Subcutaneous abdominal adipose tissue (tissue), 5 donors: ENCODE data around the gene FOXL1.

Experiments
- H3K27ac ChIP-seq: one replicate; pipeline ENCODE4 v1.7.0; 2013; ENCODE audit warnings: low read depth, mild to moderate bottlenecking, inconsistent platforms, low read length, moderate library complexity
- H3K27me3 ChIP-seq, 5 donors: one replicate each; pipeline ENCODE4 v1.7.0; 2013; ENCODE audit warnings: low read length in 5 of 5, inconsistent platforms in 1 of 5; ENCODE audit not compliant: control insufficient read depth in 5 of 5, insufficient read depth in 4 of 5
- H3K36me3 ChIP-seq, 5 donors: one replicate each; pipeline ENCODE4 v1.7.0; 2013; ENCODE audit warnings: low read length in 5 of 5; ENCODE audit not compliant: control insufficient read depth in 5 of 5, insufficient read depth in 5 of 5
- H3K4me1 ChIP-seq, 5 donors: one replicate each; pipeline ENCODE4 v1.7.0; 2013; ENCODE audit warnings: low read length in 5 of 5, mild to moderate bottlenecking in 3 of 5, moderate library complexity in 1 of 5; ENCODE audit not compliant: control insufficient read depth in 5 of 5, insufficient read depth in 5 of 5
- H3K4me3 ChIP-seq, 5 donors: one replicate each; pipeline ENCODE4 v1.7.0; 2013; ENCODE audit warnings: low read length in 5 of 5, low read depth in 1 of 5
- H3K9ac ChIP-seq, 5 donors: one replicate each; pipeline ENCODE4 v1.7.0; 2013; ENCODE audit warnings: low read length in 5 of 5, mild to moderate bottlenecking in 4 of 5, moderate library complexity in 3 of 5
- H3K9me3 ChIP-seq, 5 donors: one replicate each; pipeline ENCODE4 v1.7.0; 2013; ENCODE audit warnings: low read length in 5 of 5; ENCODE audit not compliant: control insufficient read depth in 5 of 5
- donor health status: healthy.
- donor health status: healthy.
- donor health status: healthy.
- donor health status: healthy.
- donor health status: healthy.

FOXL1 gene

DNA sequence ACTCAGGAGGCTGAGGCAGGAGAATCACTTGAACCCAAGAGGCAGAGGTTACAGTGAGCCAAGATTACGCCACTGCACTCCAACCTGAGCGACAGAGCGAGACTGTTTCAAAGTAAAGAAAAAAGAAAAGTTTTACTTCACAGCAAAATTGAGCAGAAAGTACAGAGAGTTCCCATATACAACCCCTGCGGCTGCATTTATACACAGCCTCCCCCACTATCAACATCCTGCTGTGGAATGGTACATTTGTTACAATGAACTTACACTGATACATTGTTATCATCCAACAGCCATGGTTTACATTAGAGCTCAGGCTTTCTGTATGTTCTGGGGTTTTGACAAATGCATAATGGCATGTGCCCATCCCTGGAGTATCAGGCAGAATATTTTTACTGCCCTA is 20.8 kb upstream of the FOXL1 start:
- Histone ChIP-seq H3K9ac (no peak overlapping the region), H3K27ac (no peak overlapping the region), H3K4me1 (peaks cover 0 to 19% (median 17%) of the 10 kb centered on the region in 5 donors), H3K27me3 (peaks cover 4 to 19% (median 11%) of the 10 kb centered on the region in 5 donors), H3K4me3 (no peak overlapping the region), H3K9me3 (no peaks in the 10 kb centered on the region), H3K36me3 (peaks cover 0 to 3% (median 0%) of the 10 kb centered on the region in 5 donors)

DNA sequence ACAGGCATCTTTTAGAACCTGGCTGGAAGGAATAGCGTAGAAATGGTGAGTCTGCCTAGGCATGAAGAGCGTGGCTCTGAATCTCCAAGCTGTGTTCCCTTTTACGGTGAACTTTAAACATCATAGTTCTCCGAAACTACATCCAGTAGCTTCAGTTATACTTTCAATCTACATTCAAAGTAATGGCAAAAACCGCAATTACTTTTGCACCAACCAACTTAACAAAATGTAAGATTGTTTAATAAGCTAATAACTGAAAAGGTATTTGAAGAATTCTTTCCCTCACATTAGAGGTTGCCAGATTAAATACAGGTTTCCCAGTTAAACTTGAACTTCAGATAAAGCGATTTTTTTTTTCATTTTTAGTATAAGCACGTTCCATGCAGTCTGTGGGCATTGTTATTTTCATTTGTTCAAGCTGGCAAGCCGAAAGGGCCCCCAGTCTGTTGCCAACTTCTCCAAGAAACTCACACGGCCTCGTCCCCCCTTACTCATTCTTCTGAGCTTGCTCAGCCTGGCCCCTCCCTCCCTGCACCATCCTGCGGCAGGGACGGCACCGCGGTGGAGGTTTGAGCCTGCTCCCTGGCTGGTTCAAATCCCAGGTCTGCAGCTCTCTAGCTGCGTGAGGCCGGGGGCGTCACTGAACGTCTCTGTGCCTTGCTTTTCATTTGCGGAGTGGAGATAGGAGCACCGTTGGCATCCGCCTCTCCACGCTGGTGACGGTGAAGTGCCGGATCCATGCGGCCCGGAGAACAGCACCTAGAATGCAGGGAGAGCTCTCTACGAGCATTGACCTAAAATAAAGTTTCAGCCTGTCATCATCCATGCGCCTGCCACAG is 19.8 kb upstream of the FOXL1 start:
- H3K9ac ChIP-seq = no peak overlapping the region
- no peak overlapping the region for H3K4me3 ChIP-seq
- peaks cover 4 to 23% (median 14%) of the 10 kb centered on the region in 5 donors for H3K27me3 ChIP-seq
- peaks cover 0 to 22% (median 19%) of the 10 kb centered on the region in 5 donors for H3K4me1 ChIP-seq
- no peaks in the 10 kb centered on the region for H3K9me3 ChIP-seq
- H3K36me3 ChIP-seq = no peaks in the 10 kb centered on the region
- H3K27ac ChIP-seq = no peak overlapping the region

DNA sequence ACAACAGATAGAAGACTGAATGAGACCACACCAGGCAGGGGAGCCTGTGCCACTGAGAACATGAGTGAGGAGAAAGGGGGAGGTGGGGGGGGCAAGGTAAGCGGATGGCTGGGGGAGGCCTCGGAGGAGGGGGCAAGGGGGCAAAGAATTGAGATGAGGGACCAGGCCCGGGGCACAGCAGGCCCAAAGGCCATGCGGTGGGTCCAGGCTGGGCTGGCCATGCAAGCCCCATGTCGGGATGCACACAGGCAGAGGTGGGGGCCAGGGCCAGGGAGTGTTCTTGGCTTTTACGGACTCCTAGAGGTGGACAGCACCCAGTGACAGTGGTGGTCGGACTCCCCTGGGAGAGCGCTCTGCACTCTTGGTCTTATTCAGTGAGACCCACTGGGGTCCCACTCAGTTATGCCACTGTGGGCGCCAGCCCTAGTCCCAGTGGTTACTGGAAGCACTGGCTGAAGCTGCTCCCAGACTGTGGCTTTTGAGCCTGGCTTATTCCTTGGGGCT is 18.5 kb upstream of the FOXL1 start:
- Histone ChIP-seq H3K4me3 (no peak overlapping the region), H3K27me3 (peaks cover 11 to 32% (median 23%) of the 10 kb centered on the region in 5 donors), H3K36me3 (no peaks in the 10 kb centered on the region), H3K4me1 (peaks cover 0 to 18% (median 16%) of the 10 kb centered on the region in 5 donors), H3K9me3 (no peaks in the 10 kb centered on the region), H3K9ac (no peak overlapping the region), H3K27ac (no peak overlapping the region)

DNA sequence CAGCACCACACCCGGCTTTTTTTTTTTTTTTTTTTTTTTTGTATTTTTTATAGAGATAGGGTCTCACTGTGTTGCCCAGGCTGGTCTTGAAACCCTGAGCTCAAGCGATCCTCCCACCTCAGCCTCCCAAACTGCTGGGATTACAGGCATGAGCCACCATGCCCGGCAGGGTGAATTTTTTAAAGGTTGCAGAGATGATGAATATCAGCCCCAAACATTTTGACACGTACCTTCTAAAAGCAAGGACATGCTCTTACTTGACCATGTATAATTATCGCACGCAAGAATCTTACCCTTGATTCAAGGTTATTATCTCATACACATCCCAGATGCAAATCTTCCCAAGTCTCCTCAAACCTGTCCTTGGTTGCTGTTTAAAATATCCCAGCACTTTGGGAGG is 16.0 kb upstream of the FOXL1 start:
- no peak overlapping the region for H3K27ac ChIP-seq
- H3K36me3 ChIP-seq = no peaks in the 10 kb centered on the region
- peaks cover 26 to 48% (median 43%) of the 10 kb centered on the region in 5 donors for H3K27me3 ChIP-seq
- peaks cover 0 to 22% (median 15%) of the 10 kb centered on the region in 5 donors for H3K4me1 ChIP-seq
- no peak overlapping the region for H3K4me3 ChIP-seq
- no peak overlapping the region for H3K9ac ChIP-seq
- H3K9me3 ChIP-seq = no peaks in the 10 kb centered on the region

DNA sequence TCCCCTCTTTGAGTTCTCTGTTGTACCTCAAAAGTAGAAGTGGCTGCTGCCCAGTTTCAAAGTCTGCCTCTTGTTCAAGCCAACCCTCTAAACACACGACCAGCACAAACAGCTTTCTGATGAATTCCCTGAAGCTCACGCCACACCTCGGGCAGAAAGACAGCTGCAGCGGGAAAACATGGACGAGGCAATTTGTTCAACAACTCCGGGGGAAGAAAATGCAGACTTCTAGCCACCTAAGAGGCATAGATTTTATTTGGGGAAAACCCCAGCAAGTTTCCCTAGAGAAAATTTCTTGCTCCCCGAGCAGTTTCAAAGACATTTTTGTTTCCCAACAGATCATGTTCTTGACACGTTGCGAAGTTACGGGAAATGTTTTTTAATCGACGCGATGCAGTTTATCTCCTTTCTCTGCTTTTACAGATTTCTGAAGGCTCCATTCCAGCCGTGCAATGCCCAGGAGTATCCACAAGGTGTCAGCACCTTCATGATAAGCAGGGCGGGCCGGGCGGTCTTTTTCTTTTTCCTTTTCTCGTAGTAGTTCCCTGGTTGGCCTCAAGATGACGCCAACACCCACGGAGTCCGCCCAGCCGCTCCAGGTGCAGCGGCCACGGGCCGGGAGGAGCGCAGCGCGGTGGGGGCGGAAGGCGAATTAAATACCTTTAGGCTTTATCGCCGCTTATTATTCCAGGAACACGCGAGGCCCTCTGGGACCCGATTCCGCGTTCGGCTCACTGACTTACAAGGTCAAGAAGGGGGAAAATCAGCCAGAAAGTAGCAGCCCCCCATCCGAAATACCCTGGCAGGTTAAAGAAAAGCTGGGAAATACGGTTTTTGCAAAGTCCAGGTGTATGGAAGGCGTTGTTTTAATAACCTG is 14.6 kb upstream of the FOXL1 start:
- Histone ChIP-seq H3K4me3 (peak overlapping the region in 1 of 5 donors; percentile 37), H3K4me1 (peaks cover 0 to 23% (median 17%) of the 10 kb centered on the region in 5 donors), H3K27me3 (peaks cover 35 to 54% (median 45%) of the 10 kb centered on the region in 5 donors), H3K9ac (no peak overlapping the region), H3K27ac (no peak overlapping the region), H3K36me3 (no peaks in the 10 kb centered on the region), H3K9me3 (no peaks in the 10 kb centered on the region)

DNA sequence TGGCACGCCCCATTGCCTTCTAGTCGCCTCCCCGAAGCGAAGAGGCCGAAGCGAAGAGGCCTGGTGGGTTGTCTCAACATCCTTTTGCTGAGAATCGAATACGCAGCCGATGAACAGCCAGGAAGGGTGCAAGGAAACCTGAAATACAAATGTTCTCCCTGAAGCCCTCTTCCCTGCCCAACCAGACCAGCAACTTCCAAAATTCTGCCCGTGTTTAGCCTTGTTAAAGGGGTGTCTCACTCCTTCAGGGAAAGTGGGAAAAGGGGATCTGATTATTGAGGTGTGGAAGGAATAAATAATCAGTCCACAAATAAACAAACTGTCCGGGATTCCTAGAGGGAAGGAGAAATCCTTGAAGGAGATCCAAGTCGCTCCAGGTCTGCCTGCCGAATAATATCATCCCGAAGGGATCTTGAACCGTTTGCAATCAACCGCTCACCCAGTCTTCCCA is 13.1 kb upstream of the FOXL1 start:
- H3K36me3 ChIP-seq = no peaks in the 10 kb centered on the region
- H3K9ac ChIP-seq = no peak overlapping the region
- H3K4me3 ChIP-seq = no peak overlapping the region
- H3K27ac ChIP-seq = no peak overlapping the region
- H3K27me3 ChIP-seq = peaks cover 38 to 59% (median 50%) of the 10 kb centered on the region in 5 donors
- H3K9me3 ChIP-seq = no peaks in the 10 kb centered on the region
- H3K4me1 ChIP-seq = peaks cover 0 to 23% (median 17%) of the 10 kb centered on the region in 5 donors

DNA sequence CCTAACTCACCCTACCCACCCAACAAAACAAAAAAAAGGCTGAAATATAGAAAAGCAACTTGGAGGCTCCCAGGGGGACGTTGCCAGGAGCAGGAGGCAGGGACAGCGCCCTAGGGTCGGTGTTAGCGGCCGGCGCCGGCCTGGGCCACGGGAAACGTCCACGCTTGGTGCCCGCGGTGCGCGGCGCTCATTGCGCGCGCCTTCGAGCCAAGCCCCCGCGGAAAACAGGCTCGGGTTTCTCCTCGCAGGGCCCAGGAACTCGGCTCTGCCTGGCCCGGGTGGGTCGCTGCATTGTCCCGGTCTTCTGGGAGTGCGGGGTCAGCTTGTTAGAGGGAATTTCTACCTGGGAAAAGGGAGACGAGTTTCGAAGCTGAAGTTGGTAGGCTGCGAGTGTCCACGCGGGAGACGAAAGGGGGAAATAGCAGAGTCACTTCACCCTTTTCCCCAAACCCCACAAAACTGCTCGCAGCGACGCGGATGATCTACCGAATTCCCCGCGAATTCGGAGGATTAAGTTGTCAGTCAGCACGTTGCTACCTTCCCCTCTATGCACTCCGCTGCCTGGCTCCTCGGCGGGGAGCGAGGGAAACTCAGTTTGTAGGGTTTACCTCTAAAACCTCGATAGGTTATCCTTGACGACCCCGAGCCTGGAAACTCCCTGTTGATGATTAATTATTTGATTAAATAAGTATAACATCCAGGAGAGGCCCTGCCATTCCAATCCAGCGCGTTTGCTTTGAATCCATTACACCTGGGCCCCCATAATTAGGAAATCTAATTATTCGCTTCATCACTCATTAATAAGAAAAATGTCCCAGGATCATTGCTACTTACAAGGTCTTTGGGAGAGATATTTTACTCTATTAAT is 12.5 kb upstream of the FOXL1 start:
- Histone ChIP-seq H3K4me3 (no peak overlapping the region), H3K9me3 (no peaks in the 10 kb centered on the region), H3K4me1 (peaks cover 0 to 23% (median 17%) of the 10 kb centered on the region in 5 donors), H3K36me3 (no peaks in the 10 kb centered on the region), H3K27me3 (peaks cover 42 to 63% (median 54%) of the 10 kb centered on the region in 5 donors), H3K9ac (no peak overlapping the region), H3K27ac (no peak overlapping the region)

DNA sequence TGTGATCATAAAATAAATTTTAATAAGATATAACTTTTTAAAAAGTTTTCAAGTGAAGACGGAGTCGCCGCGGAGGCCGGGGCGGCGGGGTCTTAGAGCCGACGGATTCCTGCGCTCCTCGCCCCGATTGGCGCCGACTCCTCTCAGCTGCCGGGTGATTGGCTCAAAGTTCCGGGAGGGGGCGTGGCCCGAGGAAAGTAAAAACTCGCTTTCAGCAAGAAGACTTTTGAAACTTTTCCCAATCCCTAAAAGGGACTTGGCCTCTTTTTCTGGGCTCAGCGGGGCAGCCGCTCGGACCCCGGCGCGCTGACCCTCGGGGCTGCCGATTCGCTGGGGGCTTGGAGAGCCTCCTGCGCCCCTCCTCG is 11.8 kb upstream of the FOXL1 start, which contains the start of gene FOXC2:
Gene FOXC2, plus strand, starts transcription at position 229 of the 365 bp plus-strand sequence. CDS start 507 bp downstream, outside the sequence.
- Histone ChIP-seq H3K27me3 (peaks cover 49 to 66% (median 54%) of the 10 kb centered on the region in 5 donors), H3K9ac (no peak within 1 kb of the TSS)

More for the DNA sequence above, 11.8 kb upstream of the FOXL1 start, which contains the start of gene FOXC2:
- peak within 1 kb of the TSS in 3 of 5 donors; percentile 17 to 35 (median 21) for H3K4me3 ChIP-seq
- peaks cover 0 to 23% (median 17%) of the 10 kb centered on the region in 5 donors for H3K4me1 ChIP-seq
- no peaks in the 10 kb centered on the region for H3K9me3 ChIP-seq
- no peak within 1 kb of the TSS for H3K27ac ChIP-seq
- H3K36me3 ChIP-seq = no peaks in the 10 kb centered on the region
